Hematopoietic multipotent progenitor cell (in vitro differentiated cells): ENCODE data around the gene CCDC177. TPM values are rescaled to one million over a fixed set of nuclear protein-coding genes. Genes with fewer than 3 reads are reported as not detected.

Source experiments
- DNase-seq, 3 donors: peaks; one replicate each; pipeline ENCODE4 v3.0.0-alpha.2; 2011 to 2015; ENCODE audit warnings: low read depth in 2 of 3, low spot score in 2 of 3
- total RNA-seq: library from RNA; depleted of rRNA; stranded (reverse); fragments of >200 nt; gene quantifications from one replicate; pipeline ENCODE4 v1.2.3, GENCODE V29; 2012

Gene CCDC177
- total RNA-seq, 1 donor, result under 0.01 TPM

GRCh38 chr14:69569859-69570258 is 4.8 kb downstream of the CCDC177 start:
- no peak for DNase-seq

- DNase-seq, result no peak
These were observed 7.1 kb downstream of the CCDC177 start for GRCh38 chr14:69567563-69567962.

DNA sequence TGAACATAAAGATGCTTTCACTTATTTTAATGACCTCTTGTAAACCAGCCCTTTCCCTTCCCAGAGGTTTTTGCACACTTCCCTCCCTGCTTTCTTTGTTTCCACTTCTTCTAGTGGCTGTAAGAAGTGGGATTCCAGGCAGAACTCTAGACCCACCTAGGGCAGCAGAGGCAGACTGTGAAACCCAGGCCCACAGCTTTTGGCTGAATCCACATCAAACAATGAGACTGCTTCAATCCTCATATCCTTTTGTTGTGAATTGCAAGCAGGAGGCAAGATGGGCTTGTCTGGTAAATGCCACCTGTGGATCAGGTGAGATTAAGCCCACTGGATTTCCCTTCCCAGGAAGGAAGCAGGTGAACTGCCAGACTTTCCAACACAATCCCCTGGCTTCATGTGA is 12.8 kb downstream of the CCDC177 start:
- DNase-seq, result no peak

- no peak for DNase-seq
These were observed 13.8 kb downstream of the CCDC177 start for GRCh38 chr14:69560826-69561225.

GRCh38 chr14:69559581-69560011 is 15.1 kb downstream of the CCDC177 start:
- peak in 1 of 3 donors; percentile 29 for DNase-seq

DNA sequence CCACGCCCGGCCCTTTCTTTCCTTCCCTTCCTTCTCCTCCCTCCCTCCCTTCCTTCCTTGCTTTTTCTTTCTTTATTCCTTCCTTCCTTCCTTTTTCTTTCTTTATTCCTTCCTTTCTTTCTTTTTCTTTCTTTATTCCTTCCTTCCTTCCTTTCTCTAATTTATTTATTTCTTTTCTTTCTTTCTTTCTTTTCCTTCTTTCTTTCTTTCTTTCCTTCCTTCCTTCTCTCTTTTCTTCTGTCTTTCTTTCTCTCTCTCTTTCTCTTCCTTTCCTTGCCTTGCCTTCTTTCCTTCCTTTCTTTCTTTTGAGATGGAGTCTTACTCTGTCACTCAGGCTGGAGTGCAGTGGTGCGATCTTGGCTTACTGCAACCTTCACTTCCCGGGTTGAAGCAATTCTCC is 15.9 kb downstream of the CCDC177 start:
- DNase-seq, result no peak

DNA sequence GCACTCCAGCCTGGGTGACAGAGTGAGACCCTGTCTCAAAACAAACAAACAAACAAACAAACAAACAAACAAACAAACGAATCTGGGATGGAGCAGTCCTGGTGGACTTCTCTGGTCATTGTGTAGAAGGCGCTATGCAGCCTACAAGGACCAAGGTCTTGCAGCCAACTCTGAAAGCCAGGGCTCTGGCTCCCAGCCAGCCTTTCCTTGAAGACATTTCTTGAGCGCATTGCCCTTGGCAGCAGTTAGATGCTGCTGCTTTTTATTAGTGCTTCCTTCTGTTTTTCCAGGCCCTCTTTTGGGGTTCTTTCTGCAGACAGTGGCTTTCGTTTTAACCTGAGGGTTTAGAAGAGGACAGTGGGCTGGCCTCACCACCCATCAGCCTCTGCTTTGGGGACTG is 20.2 kb downstream of the CCDC177 start:
- no peak for DNase-seq

DNA sequence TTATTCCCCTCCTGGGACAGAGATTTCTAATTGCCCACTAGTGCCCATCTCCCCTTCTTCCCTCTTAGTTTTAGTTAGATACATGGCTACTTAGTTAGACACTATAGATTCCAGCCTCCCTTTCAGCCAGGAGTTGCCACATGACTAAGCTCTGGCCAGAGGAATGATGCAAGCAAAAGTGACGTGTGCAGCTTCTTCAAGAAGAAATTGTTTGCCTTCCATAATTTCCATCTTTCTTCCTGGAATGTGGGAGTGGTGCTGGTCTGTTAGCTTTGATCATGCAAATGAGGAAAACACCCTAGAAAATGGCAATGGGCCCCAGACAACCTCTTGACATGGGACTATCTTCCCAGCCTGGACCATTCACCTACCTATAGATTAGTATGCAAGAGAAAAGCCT is 21.4 kb downstream of the CCDC177 start:
- no peak for DNase-seq

GRCh38 chr14:69551511-69551910 is 23.2 kb downstream of the CCDC177 start:
- no peak for DNase-seq

- no peak for DNase-seq
These were observed 26.1 kb downstream of the CCDC177 start for GRCh38 chr14:69548566-69548965.

DNA sequence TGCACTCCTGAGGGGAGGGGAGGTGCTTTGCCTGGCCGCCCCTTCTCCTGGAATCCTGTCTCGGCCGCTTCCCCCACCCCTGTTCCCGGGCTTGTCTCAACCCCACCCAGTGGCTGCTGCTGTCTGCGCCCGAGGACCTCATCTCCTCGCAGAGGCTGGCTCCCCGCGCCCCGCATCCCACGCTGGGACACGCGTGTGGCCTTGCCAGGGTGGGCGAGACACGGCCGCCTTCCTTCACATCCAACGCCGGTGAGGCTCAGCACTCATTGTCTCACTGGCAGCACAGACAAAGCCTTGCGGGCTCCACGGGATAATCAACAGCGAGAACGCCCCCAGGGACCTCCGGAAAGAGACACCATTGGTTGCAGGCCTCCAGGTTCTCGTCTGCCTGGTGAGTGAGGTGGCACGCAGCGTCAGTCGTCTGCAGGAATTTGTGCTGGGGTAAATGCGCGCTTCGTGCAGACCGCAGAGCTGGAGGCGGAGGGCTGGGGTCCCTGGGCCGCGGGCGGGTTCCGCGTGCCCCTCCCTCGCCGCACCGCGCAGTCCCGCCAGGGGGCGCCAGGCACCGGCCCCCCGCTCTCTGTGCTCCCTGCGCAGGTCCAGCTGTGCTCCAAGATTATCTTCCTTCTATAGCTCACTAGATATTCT is 26.8 kb downstream of the CCDC177 start:
- DNase-seq, result peak in 2 of 3 donors; percentile 62 to 71

GRCh38 chr14:69543341-69544115 is 31.1 kb downstream of the CCDC177 start:
- peak in 2 of 3 donors; percentile 89 to 92 for DNase-seq

GRCh38 chr14:69542311-69542710 is 32.4 kb downstream of the CCDC177 start:
- DNase-seq, result no peak

GRCh38 chr14:69540654-69541335 is 33.9 kb downstream of the CCDC177 start:
- no peak for DNase-seq

- no peak for DNase-seq
These were observed 34.9 kb downstream of the CCDC177 start for GRCh38 chr14:69539631-69540410.

- no peak for DNase-seq
These were observed 35.9 kb downstream of the CCDC177 start for GRCh38 chr14:69538766-69539165.

DNA sequence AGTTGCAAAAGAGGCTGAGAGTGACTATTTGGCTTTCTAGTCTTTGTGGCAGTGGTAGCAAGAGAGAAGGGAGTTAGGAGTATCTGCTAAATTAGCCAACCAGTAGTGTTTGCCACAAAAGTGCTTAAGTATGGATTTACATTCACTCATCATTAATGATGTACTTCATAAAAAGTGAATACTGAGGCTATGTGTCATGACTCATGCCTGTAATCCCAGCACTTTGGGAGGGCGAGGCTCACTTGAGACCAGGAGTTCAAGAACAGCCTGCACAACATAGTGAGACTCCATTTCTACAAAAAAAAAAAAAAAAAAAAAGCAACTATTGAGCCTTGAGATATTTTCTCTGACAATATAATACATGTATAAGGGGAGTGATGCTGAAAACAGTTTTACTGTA is 36.8 kb downstream of the CCDC177 start:
- DNase-seq, result no peak

GRCh38 chr14:69536971-69537370 is 37.7 kb downstream of the CCDC177 start:
- no peak for DNase-seq

DNA sequence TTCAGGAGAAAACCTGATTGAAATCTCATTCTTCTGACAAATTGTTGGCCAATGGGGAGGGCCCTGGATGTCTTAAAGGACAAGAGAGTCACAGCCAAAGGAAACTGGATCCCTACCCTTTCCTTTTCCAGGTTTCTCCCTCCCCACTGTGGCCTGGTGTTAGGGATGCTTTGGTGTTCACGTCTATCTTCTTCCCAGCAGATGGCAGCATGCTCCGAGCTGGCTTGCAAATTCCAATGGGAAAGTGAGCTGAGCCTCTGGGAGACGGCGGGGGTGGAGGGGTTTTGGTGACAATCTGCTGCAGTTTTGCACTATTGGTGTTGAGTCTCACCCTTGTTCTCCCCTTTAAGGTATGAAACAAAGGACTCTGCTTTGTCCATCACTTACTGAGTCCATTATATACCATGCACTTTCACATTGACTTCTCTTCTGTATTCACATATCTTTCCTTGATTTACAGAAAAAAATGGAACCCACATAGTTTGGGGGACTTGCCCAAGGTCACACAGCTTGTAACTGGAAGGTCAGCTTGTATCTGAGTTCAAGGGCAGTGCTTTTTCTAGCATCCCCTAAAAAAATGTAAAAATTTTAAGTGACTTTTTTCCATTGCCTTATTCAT is 39.3 kb downstream of the CCDC177 start:
- DNase-seq, result no peak

- peak in 1 of 3 donors; percentile 18 for DNase-seq
These were observed 41.9 kb downstream of the CCDC177 start for GRCh38 chr14:69532561-69533340.
